DND-41 (cell line): ENCODE data around the gene SMG9.

Source experiments
- EZH2 ChIP-seq: IDR thresholded peaks from 3 replicates; pipeline ENCODE4 v1.6.1; 2012; ENCODE audit warnings: borderline replicate concordance, low read depth, mild to moderate bottlenecking, moderate library complexity, low read length, inconsistent platforms; ENCODE audit not compliant: severe bottlenecking
- TF ChIP-seq, protein P1 (sequence below): IDR thresholded peaks from 2 replicates; pipeline ENCODE4 v1.5.1; 2012; ENCODE audit warnings: borderline replicate concordance, low read length, moderate library complexity, mild to moderate bottlenecking; ENCODE audit not compliant: poor library complexity, severe bottlenecking; ENCODE audit errors: extremely low read depth

DNA sequence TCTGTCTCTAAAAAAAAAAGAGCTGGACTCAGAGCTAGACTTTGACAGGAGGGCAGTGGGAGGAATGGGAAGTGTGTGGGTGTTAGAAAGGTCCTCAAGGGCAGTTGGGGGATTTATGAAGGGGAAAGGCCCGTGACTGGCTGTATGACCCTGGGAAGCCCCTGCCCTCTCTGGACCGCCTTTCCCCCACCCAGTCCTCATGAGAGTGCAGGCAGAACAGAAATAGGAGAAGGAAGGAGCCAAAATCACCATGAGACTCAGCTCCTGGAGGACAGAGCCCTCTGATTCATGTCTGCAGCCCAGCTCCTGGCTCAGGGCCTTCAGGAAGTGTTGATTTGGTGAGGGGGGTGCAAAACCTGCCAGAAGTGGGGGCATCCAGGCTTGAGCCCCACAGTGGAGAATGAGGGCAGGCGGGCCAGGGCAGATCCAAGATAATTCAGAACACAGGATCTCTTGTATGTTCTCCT lies 8.7 kb upstream of the SMG9 start:
- TF ChIP-seq, protein P1, sequence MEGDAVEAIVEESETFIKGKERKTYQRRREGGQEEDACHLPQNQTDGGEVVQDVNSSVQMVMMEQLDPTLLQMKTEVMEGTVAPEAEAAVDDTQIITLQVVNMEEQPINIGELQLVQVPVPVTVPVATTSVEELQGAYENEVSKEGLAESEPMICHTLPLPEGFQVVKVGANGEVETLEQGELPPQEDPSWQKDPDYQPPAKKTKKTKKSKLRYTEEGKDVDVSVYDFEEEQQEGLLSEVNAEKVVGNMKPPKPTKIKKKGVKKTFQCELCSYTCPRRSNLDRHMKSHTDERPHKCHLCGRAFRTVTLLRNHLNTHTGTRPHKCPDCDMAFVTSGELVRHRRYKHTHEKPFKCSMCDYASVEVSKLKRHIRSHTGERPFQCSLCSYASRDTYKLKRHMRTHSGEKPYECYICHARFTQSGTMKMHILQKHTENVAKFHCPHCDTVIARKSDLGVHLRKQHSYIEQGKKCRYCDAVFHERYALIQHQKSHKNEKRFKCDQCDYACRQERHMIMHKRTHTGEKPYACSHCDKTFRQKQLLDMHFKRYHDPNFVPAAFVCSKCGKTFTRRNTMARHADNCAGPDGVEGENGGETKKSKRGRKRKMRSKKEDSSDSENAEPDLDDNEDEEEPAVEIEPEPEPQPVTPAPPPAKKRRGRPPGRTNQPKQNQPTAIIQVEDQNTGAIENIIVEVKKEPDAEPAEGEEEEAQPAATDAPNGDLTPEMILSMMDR: no peak
- TF ChIP-seq EZH2: no peak
